GM19397 (cell line): ENCODE data around the gene MALT1.
"Not testable (repeated sequence)": the region's sequence is repeated elsewhere in the genome, so short reads cannot be mapped to it uniquely, and the experiment has no call there.

Experiments
- ATAC-seq: cut with Tn5 transposase; IDR thresholded peaks from one replicate; pipeline ENCODE4 v1.9.1; 2021; ENCODE audit warnings: mild to moderate bottlenecking, moderate library complexity; ENCODE audit not compliant: unreplicated experiment

The MALT1 gene, protein sequence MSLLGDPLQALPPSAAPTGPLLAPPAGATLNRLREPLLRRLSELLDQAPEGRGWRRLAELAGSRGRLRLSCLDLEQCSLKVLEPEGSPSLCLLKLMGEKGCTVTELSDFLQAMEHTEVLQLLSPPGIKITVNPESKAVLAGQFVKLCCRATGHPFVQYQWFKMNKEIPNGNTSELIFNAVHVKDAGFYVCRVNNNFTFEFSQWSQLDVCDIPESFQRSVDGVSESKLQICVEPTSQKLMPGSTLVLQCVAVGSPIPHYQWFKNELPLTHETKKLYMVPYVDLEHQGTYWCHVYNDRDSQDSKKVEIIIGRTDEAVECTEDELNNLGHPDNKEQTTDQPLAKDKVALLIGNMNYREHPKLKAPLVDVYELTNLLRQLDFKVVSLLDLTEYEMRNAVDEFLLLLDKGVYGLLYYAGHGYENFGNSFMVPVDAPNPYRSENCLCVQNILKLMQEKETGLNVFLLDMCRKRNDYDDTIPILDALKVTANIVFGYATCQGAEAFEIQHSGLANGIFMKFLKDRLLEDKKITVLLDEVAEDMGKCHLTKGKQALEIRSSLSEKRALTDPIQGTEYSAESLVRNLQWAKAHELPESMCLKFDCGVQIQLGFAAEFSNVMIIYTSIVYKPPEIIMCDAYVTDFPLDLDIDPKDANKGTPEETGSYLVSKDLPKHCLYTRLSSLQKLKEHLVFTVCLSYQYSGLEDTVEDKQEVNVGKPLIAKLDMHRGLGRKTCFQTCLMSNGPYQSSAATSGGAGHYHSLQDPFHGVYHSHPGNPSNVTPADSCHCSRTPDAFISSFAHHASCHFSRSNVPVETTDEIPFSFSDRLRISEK

DNA sequence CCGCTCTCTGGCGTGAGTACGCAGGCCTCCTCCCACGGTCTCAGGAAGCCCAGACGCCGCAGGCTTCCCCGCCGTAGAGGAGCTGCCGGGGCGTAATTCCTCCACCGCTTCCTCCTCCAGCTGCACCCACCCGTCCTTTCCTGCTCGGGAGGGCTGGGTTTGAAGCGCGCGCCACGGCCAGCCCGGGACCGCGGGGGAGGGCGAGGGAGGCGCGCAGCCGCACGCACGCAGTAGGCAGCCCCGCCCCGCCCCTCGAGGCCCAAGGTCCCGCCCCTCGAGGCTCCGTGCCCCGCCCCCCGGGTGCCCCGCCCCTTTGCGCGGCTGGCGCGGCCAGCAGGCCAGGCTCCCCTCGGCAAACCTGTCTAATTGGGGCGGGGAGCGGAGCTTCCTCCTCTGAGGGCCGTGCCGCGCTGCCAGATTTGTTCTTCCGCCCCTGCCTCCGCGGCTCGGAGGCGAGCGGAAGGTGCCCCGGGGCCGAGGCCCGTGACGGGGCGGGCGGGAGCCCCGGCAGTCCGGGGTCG lies at the start of gene MALT1:
TSS of gene MALT1 (plus strand) at position 355 of the 521 bp plus-strand sequence. CDS start 179 bp downstream, outside the sequence.
- peak; percentile 84 for ATAC-seq

DNA sequence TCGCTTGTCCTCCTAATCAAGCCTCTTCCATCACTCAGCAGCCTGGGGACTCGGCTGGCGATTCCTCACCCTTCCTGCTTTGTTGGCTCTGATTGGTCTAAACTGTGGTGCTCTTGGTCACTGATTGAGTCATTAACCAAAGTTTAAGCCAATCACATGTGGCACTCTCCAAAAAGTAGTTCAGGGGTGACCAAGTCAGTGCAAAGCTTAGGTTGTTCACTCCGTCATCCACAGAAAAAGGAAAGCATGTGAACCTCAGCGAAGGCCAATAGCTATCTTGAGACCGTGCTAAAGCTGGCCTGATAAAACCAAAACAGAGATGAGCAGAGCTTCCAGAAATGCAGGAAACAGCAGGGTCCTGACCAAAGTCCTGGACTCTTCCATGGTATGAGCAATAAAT lies 47.3 kb upstream of the MALT1 start:
- no peak for ATAC-seq

DNA sequence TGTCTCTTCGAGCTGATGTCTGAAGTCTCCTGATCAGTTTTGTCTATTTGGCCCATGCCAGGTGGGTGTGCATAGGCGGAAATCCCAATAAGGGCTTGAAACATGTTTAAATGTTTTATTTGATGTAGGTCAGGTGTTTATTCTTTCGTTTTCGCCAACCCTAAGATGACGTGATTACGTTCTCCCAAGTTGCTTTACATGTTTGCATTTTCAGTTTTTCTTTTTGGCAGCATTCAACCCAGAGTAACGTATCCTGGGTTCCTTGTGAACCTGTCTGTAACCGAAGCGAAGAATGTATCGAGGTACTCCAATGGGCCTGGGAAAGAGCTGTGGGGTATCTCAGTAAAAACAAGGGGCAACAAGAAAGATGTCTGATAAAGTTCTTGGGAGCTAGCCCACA lies 45.4 kb upstream of the MALT1 start:
- ATAC-seq, result no peak

DNA sequence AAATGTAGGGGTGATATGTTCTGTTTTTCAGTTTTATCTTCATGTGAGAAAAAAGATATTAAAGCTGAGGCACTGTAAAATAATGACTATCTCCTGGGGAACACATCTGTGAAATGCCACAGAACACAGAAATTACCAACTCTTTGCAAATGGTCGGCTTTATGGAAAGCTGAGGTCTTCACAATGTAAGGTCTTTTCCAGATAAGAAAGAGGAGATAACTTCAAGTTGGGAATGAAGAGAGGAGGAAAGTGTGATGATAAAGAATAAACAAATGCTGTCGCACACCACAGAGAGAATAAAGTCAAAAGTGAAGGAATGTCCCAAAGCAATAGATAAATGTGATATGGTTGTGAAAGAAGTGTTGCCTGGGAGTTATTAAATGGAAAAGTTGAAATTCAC lies 41.2 kb upstream of the MALT1 start:
- ATAC-seq, result no peak

DNA sequence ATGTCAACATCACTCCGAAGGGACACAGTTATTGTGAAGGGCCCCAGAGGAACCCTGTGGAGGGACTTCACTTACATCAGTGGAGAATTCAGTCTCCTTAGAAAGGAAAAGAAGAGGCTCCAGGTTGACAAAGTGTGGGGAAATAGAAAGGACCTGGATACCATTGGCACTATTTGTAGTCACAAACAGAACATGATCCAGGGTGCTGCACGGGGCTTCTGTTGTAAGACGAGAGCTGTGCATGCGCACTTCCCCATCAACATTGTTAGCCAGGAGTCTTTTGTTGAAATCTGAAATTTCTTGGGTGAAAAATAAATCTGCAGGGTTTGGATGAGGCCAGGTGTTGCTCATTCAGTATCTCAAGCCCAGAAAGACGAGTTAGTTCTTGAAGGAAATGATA lies 40.0 kb upstream of the MALT1 start:
- ATAC-seq, result no peak

DNA sequence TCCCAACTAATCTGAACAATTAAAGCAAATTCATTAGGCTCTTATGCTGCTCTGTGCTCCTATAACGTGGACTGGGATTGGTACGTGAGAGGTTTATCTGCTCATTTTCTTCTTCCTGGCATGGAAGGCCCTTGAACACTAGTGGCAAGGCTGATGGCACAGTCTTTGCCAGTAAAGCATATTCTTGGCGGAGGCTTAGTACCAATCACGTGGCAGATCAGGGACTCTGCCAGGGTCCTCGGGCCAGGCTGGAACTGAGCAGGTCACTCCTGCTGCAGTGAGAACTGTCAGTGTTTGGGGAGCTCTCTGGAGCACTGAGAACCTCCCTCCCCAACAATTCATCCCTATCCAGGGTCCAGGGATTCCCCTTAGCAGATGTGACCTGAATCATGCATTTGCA lies 38.7 kb upstream of the MALT1 start:
- ATAC-seq, result no peak

DNA sequence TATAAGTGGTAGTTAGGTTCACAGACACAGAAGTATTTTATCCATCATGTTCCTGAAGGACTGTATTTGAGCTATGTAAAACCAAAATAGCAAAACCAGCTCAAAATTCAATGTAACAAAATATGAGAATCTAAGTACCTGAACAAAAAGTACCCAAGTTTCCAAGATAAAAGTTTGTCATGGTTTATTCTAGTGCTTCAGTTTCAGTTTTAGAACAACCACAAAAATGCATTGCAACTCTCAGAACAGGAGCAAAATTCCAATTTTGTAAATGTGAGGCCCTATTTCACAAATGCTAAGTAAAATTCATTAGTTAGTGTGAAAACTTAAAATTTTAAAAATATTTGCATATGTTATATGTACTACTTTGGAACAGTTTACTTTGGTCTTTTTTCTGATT lies 37.4 kb upstream of the MALT1 start:
- ATAC-seq, result no peak

DNA sequence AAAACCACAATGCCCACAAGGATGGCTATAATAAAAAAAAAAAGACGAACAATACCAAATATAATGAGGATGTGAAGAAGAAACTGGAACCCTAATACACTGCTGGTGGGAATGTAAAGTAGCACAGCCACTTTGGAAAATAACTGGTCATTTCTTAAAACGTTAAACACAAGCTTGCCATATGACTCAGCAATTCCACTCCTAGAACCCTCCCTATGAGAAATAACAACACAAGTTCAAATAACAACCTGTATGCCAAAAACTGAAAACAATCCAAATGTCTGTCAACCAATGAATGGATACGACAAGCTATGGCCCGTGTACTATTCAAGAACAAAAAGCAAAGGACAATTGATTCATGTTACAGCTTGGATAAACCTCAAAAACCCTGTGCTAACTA lies 35.4 kb upstream of the MALT1 start:
- no peak for ATAC-seq

DNA sequence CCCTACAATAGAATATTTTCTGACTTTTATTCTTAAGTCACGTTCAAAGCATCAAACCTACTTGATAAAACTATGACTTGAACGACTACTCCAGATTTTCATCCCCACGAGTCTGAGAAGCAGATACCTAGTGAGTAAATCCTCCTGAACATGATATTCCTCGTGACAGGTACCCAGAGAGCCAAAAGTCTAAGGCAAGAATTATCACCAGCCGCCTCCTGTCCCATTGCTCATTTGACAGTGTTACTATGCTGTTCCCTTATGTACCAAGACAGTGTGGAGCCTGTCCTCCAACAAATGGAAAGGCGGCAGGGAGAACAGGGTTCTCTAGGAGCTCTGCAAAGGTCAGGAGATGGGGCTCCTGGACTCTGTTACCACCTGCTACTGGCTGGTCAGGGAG lies 34.1 kb upstream of the MALT1 start:
- ATAC-seq, result no peak

DNA sequence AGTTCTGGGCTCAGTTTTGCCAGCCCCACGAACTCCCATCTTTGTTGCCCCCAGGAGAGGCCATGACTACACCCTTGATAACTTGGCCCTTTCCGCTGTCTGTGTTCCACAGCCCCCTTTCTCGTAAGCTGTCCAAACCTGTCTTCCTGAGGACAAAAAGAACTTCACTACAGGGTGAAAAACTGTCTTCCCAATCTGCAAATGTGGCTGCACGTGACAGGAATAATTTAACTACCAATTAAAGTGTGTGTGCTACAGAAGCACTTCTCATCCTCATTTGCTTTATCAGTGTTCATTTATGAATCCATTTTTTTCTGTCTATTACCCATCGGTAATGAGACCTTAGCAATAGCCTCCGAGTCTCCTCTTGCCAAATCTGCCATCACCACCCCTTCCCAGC lies 33.3 kb upstream of the MALT1 start:
- ATAC-seq, result no peak

DNA sequence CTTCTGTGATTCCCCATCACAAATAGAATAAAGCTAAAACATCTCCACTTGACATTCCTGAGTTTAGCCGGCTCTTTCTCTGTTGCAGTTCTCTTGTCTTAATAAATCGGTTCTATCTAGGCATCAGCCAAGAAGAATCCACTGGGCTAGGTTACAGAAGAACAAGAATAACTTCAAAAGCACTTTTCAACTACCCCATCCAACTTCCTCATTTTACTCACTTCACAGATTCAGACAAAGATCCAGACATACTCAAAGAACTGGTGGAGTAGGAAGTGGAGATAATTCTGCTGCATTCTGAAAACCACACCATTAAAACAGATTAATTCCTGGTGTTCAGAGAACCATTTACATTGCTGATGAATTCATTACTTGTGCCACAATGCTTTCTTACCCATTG lies 32.8 kb upstream of the MALT1 start:
- no peak for ATAC-seq

DNA sequence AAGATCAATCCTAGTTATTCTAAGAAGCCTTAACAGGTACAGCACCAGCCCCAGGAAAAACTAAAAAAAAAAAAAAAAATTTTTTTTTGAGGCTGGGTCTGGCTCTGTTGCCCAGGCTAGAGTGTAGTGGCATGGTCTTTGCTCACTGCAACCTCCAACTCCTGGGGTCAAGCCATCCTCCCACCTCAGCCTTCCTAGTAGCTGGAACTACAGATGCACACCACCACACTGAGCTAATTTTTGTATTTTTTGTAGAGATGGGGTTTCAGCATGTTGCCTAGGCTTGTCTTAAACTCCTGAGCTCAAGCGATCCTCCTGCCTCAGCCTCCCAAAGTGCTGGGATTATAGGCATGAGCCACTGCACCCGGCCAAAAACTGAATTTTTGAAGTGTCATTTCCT lies 32.0 kb upstream of the MALT1 start:
- no peak for ATAC-seq

DNA sequence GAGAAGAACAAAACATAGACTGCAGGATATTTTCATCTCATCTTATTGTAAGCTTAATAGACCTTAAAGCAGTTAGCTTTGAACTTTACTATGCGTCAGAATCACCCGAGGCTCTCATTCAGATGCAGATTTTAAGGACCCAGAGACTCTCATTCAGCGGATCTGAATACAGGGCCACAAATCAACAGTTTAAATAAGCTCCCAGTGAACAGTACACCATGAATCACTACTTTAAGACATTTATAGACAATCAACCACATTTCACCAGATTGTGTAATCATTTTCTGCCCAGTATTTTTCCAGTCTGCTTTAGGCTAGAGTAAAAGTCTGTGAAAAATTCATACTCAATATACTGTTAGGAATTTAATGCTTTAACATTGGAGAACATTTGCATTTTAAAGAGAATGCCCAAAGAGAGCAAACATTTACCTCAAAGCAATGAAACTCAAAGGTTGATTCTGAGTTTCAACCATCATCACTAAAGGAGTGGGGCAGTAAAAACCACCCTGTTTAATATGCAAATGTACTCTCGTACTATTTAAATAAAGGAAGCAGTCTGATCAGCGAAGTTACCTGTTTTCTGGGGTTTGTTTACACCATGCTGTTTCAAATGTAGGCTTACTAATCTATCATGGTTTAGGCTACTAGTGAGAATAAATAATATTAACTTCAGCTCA lies 31.4 kb upstream of the MALT1 start:
- ATAC-seq, result no peak

DNA sequence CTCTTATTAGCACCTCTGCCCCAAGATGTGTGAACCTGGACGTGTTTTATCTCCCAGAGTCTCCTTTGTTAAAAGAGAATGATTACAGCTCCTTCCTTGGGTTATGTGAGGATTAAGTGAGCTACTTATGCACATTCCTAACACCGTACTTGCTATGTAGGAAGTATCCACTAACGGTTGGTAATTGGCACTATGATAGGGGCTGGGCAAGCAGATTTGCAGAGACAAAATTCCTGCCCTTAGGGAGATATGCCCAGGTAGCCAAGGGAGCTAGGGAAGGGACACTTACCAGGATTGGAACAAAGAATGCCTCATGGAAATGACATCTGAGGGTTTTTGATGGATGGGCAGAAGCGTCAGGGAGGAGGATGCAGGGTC lies 30.8 kb upstream of the MALT1 start:
- ATAC-seq, result no peak

DNA sequence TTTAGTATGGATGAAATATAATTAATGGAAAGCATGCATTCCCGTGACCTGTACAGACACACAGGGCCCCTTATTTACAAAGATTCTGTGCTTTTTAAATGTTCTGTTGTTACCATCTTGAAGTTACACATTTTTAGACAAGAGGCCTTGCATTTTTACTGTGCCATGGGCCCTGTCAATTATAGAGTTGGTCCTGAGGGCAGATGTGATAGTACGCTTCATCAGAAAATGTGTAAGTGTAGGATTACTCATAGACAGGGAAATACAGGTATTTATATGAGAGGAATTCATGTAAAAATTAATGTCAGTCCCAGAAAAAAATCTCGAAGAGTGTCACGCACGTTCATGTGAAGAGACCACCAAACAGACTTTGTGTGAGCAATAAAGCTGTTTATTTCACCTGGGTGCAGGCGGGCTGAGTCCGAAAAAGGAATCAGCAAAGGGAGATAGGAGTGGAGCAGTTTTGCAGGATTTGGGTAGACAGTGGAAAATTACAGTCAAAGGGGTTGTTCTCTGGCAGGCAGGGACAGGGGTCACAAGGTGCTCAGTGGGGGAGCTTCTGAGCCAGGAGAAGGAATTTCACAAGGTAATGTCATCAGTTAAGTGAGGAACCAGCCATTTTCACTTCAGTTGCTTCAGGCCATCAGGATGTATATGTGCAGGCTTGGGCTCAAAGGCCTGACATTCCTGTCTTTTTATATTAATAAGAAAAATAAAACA lies 30.2 kb upstream of the MALT1 start:
- no peak for ATAC-seq

DNA sequence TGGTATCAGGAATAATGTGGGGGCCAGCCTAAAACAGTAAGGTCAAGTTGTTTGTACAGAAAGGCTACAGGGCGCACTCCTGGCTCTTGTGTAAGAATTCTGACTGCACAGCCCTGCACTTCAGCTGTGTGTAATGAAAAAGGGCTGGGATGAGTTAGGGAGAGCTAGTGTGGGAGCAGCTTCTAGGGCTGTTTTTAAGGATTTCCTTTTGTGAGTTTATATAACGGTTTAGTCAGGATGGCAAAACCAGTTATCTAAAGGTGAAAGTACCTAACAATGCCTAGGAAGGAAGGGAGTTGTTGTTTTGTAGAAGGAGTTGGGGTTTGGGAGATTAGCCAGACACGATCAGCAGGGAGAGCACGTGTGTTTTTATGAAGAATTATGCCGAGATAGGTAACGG lies 27.7 kb upstream of the MALT1 start:
- ATAC-seq, result not testable (repeated sequence)

DNA sequence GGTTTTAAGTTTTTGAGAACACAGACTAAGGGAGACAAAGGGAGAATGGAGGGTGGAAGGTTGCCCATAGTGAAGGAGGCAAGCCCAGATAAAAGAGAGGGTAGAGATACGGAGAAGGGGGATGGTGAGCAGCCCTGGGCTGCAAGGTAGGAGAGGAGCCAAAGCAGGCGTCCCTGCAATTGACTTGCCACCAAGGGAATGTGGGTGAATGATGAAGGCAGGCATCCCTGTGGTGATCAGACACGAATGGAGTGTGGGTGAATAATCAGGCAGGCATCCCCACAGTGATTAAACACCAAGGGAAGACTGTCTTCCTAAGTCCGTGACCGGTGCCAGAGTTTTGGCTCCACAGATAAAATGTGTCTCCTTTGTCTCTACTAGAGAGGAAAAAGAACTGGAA lies 25.9 kb upstream of the MALT1 start:
- no peak for ATAC-seq

DNA sequence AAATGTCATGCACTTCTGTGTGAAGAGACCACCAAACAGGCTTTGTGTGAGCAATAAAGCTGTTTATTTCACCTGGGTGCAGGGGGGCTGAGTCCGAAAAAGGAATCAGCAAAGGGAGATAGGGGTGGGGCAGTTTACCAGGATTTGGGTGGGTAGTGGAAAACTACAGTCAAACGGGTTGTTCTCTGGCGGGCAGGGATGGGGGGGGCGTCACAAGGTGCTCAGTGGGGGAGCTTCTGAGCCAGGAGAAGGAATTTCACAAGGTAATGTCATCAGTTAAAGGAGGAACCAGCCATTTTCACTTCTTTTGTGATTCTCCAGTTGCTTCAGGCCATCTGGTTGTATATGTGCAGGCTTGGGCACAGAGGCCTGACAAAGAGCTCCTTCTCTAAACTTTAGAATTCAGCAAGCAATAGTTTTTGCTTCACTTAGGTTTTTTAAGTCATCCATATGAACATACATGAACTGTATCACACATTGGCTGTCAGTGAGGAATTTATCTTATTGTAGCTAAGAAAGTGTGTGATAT lies 24.9 kb upstream of the MALT1 start:
- ATAC-seq, result no peak

DNA sequence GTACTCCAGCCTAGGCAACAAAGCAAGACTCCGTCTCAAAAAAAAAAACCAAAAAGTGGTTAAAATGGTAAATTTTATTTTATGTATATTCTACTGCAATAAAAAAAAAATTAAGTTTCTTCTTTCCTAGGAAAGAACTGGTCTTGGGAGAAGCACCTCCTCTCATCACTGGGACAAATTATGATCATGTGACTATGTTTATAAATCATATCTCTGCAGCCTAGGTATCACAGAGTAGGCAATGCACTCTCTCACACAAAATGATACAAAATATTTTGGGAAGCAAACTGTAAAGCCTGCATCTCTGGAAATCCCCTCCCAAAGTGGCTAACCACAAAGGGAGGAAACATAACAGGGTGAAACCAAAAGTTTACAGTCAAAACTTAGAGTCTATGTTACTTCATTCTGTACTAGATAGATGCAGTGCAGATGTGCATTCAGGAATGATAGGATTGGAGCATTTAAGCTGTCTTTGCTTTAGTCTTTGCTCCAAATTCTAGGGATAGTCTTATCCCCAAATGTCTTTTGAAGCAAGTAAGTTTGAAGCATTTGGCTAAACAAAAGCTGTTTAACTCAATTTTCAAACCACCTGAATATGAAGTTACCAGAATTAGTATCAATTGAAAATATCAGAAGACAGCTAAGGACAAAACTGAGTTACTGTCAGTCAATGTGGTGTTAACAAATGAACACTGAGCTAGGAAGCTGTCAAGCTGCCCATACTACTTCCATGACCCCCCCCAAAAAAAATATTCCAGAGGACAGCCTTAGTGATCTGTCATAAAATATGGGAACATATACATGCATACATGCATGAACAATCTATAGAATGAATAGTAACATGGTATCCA lies 21.1 kb upstream of the MALT1 start:
- peak; percentile 68 for ATAC-seq

DNA sequence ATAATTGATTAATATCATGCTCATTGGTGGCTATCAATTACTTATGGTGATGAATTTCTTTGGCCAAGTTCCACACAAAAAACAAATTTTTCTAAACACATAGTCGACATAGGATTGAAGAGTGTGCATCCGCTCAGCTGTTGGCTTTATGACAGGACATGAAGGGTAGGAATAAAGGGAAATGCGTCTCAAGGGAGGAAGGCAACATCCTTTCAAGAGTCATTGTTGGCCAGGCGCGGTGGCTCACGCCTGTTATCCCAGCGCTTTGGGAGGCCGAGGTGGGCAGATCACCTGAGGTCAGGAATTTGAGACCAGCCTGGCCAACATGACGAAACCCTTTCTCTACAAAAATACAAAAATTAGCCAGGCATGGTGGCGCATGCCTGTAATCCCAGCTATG lies 20.4 kb upstream of the MALT1 start:
- not testable (repeated sequence) for ATAC-seq
